Measurements from ENCODE around the gene ZC3HAV1L. TPM values are rescaled to one million over a fixed set of nuclear protein-coding genes. Genes with fewer than 3 reads are reported as not detected.
A peak's percentile ranks its signal among the peaks of the same experiment; 100 is the strongest.
"Not testable (repeated sequence)": the region's sequence is repeated elsewhere in the genome, so short reads cannot be mapped to it uniquely, and the experiment has no call there.

ZC3HAV1L gene
- polyA plus RNA-seq, 10 donors: 12.2 to 21.1 (median 17.9) TPM

- DNase-seq: no peak
Observed at GRCh38 chr7:139022286-139022685, 13.6 kb downstream of the ZC3HAV1L start.

GRCh38 chr7:139018910-139019309 lies 16.9 kb downstream of the ZC3HAV1L start:
- DNase-seq: peak in 1 of 3 donors; percentile 4

GRCh38 chr7:139016931-139017511 lies 18.8 kb downstream of the ZC3HAV1L start:
- peak; percentile 47 to 83 (median 61) for DNase-seq

DNA sequence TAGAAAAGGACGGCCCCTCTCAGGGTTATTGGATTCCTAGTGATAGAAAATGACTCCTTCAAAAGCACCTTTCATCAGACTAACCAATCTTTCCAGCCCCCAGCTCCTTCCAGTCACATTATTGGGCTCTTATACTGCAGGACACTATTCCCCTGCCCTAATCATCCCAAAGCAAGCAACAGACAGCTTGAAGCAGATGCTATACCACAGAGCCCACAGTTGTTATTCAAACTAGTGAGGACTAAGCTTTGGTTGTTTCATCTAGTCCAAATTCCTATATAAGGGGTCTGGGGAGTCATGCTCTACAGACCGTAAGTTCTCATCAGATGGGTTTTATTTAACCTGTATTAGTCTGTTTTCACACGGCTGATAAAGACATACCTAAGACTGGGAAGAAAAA lies 24.5 kb downstream of the ZC3HAV1L start:
- DNase-seq: no peak

DNA sequence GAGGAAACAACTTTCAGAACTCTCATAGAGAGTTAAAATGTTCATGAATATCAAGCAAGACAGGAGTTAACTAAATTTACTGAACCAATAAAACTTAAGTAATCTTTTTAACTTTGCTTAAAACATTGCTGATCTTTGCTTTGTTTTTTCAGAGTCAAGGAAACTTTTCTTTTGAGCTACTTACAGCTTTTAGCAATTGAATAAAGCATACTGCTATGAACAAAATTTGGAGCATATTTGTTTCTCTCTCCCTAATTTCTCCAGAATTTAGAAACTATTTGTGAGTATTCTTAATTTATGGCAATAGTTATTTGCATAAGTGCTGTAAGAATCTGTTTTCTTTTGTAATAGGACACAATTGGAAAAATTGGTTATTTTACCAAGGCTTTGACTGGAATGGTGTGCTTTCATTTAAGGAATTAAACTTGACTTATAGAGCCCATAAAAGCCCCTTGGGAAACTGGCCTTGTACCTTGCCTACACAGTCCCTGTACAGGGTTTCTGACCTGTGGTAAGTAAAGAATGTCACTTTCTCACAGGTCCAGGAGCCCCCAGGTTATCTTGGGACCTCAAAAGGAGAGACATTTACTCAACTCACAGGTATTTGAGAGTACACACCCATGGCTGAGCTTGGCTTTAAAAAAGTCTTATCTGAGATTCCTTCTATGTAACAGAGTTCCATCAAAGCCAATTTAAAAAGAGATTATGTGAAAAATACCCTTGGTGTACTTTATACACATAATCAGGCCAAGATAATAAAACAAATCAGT lies 31.3 kb downstream of the ZC3HAV1L start:
- no peak for DNase-seq

DNA sequence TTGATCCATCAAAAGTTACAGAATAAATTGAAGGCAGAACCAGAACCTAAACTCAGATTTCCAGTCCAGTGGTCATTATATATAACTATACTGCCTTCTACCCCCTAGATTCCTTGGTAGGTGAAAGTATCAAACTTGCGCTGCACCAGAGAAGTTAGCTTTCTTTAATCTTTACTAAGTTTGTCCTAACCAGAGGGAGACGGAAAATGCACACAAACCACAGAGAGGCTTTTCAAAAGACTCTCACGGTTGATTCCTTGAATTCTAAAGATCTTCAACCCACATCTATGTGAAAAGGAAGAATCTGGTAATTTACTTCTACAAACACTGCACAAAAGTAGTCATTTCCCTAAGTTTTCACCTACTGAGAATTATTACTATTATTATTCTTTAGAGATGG lies 36.4 kb downstream of the ZC3HAV1L start:
- no peak for DNase-seq

GRCh38 chr7:138992052-138992531 lies 43.8 kb downstream of the ZC3HAV1L start:
- DNase-seq: peak in 1 of 3 donors; percentile 21

DNA sequence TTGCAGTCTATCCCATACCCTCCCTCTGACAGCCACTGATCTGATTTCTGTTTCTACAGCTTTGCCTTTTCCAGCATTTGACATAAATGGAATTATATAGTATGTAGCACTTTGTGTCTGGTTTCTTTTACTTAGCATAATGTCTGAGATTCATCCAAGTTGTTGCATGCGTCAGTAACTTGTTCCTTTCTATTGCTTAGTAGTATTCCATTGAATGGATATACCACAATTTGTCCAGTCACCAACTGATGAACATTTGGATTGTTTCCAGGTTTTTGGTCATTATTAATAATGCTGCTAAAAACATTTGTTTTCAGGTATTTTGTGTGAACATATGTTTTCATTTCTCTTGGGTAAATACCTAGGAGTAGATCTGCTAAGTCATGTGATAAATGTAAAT lies 48.2 kb downstream of the ZC3HAV1L start:
- DNase-seq: no peak

DNA sequence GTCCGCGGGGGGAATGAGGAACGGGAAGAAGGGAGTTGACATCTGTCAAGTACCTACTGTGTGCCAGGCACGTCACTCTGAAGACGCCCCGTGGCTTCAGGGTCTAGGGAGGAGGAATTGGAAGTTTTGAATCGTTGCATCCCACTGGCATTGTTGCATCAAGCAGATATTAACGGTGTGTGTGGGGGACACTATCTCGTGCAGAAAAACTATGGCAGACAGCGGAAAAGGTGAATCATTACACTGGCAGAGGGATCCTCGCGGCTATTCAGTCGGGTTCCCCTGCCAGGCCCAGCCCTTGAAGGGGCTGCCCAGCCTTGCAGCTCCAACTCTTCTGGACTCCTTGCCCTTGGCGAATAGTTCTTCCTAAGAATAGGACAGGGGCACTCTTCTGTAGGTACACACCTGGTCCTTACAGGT lies 53.6 kb downstream of the ZC3HAV1L start:
- no peak for DNase-seq

- DNase-seq: peak; percentile 55 to 80 (median 77)
Observed at GRCh38 chr7:138981332-138982203, 54.3 kb downstream of the ZC3HAV1L start, which contains the start of gene KIAA1549. Gene KIAA1549, minus strand, starts transcription at chr7:138981389. Its CDS starts 120 bp downstream, at chr7:138981269.

- peak in 2 of 3 donors; percentile 17 to 71 for DNase-seq
Observed at GRCh38 chr7:138980563-138981291, 55.1 kb downstream of the ZC3HAV1L start.

DNA sequence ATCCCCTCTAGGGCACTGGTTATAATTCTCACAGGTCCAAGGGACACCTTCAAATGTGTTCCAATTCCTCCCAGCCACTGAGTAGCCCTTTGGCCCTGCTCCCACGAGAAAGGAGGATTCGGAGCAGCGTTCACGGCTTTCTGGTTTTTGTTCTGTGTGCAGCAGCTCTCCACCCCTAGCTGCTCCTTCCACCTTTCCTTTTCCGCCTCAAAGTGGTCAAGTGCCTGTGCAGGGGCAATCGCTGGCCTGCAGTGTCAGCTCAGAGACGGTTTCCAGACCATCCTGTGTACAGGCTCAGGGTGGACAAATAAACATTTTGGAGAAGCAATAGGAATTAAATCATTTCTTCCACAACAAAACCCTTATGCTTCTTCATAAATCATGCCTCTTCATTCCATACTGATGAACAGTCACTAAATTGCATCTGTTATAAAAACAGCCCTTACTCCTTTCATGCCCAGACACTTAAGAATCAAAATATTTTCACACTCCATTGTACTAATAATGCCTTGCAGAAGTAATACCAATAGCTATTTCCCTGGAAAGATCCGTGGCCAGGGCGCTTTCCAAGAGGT lies 55.8 kb downstream of the ZC3HAV1L start:
- DNase-seq: no peak

GRCh38 chr7:138979226-138979979 lies 56.4 kb downstream of the ZC3HAV1L start:
- no peak for DNase-seq

DNA sequence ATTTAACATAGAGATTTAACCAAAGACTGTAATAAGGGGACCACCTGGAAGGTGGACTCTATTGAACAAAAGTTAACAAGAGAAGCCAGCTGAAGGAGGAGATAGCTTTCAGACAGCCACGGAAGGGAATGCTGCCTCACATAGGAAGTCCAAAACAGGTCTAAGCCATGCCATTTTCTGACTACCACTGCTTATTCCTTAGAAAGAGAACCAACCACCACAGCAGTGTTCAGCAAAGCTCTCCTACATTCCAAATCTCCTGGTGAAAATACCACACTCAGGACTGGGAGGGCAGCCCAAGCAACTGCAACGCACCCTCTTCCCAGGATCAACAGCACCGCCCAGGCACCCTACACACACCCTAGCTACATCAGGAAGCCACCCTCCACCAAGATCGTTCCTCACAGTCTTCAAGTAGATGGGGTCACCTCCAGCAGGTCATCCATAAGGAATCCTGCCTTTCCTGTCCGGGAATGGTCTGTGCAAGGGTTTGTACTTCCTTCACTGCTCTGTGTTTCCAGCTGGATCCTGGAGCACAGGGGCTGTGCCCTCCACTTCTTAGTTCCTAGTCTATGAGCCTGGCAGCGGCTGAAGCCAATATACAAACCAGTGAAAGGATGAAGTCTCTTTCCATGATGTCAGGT lies 57.2 kb downstream of the ZC3HAV1L start:
- no peak for DNase-seq

- not testable (repeated sequence) for DNase-seq
Observed at GRCh38 chr7:138976161-138976560, 59.7 kb downstream of the ZC3HAV1L start.

Measured in muscle of back (tissue), 11 donors.